ENCODE data around the gene MUSK.
"Not testable (repeated sequence)": the region's sequence is repeated elsewhere in the genome, so short reads cannot be mapped to it uniquely, and the experiment has no call there.

Gene MUSK

GRCh38 chr9:110815361-110815760 is 146.8 kb downstream of the MUSK start:
- H3K79me2 ChIP-seq (ENCODE audit: insufficient read depth, low read length): no peaks in the 10 kb centered on the region
- H3K27me3 ChIP-seq (ENCODE audit: insufficient read depth, low read length): no peaks in the 10 kb centered on the region
- H3F3A ChIP-seq (ENCODE audit: insufficient read depth, low read length): no peaks in the 10 kb centered on the region
- TF ChIP-seq EZH2 (IDR thresholded peaks at IDR 0.05; ENCODE audit: borderline replicate concordance, low read length): no peak
- TF ChIP-seq CTCF (IDR thresholded peaks at IDR 0.05; ENCODE audit: low read length): no peak
- H3K9me2 ChIP-seq (ENCODE audit: low read depth, low read length): no peaks in the 10 kb centered on the region
- no peaks in the 10 kb centered on the region for H3K9me3 ChIP-seq (ENCODE audit: low read length)
- H3K4me1 ChIP-seq (ENCODE audit: insufficient read depth, low read length, severe bottlenecking): no peaks in the 10 kb centered on the region
- H3K4me3 ChIP-seq (ENCODE audit: low read depth, low read length, poor library complexity, severe bottlenecking): no peak overlapping the region
- H3K36me3 ChIP-seq (ENCODE audit: insufficient read depth, low read length): no peaks in the 10 kb centered on the region
- no peak overlapping the region for H2AFZ ChIP-seq (ENCODE audit: low read length)
- H3K27ac ChIP-seq (ENCODE audit: low read depth, low read length, poor library complexity, severe bottlenecking): no peak overlapping the region
- no peak overlapping the region for H3K9ac ChIP-seq (ENCODE audit: low read length)
- no peak overlapping the region for H3K4me2 ChIP-seq (ENCODE audit: low read length)
- H4K20me1 ChIP-seq (ENCODE audit: insufficient read depth, low read length): no peaks in the 10 kb centered on the region

- Histone ChIP-seq H3K36me3 (ENCODE audit: insufficient read depth, low read length) (no peaks in the 10 kb centered on the region), H3K4me2 (ENCODE audit: low read length) (no peak overlapping the region), H3K4me1 (ENCODE audit: insufficient read depth, low read length, severe bottlenecking) (no peaks in the 10 kb centered on the region), H3K9ac (ENCODE audit: low read length) (no peak overlapping the region), H3F3A (ENCODE audit: insufficient read depth, low read length) (no peaks in the 10 kb centered on the region), H3K27me3 (ENCODE audit: insufficient read depth, low read length) (no peaks in the 10 kb centered on the region), H3K9me2 (ENCODE audit: low read depth, low read length) (no peaks in the 10 kb centered on the region), H4K20me1 (ENCODE audit: insufficient read depth, low read length) (no peaks in the 10 kb centered on the region), H3K27ac (ENCODE audit: low read depth, low read length, poor library complexity, severe bottlenecking) (no peak overlapping the region), H3K9me3 (ENCODE audit: low read length) (no peaks in the 10 kb centered on the region), H3K79me2 (ENCODE audit: insufficient read depth, low read length) (no peaks in the 10 kb centered on the region), H2AFZ (ENCODE audit: low read length) (no peak overlapping the region), H3K4me3 (ENCODE audit: low read depth, low read length, poor library complexity, severe bottlenecking) (no peak overlapping the region)
- no peak for TF ChIP-seq EZH2 (IDR thresholded peaks at IDR 0.05; ENCODE audit: borderline replicate concordance, low read length)
- TF ChIP-seq CTCF (IDR thresholded peaks at IDR 0.05; ENCODE audit: low read length): no peak
Measured at GRCh38 chr9:110820381-110820780, 151.8 kb downstream of the MUSK start.

GRCh38 chr9:110821064-110821463 is 152.5 kb downstream of the MUSK start:
- Histone ChIP-seq H3K4me2 (ENCODE audit: low read length) (no peak overlapping the region), H3K9me3 (ENCODE audit: low read length) (no peaks in the 10 kb centered on the region), H2AFZ (ENCODE audit: low read length) (no peak overlapping the region)

GRCh38 chr9:110825129-110825528 is 156.5 kb downstream of the MUSK start:
- H3K79me2 ChIP-seq (ENCODE audit: insufficient read depth, low read length); H3K9me2 ChIP-seq (ENCODE audit: low read depth, low read length); H2AFZ ChIP-seq (ENCODE audit: low read length); H3K27me3 ChIP-seq (ENCODE audit: insufficient read depth, low read length); H3K4me1 ChIP-seq (ENCODE audit: insufficient read depth, low read length, severe bottlenecking); H3K4me2 ChIP-seq (ENCODE audit: low read length); H3K36me3 ChIP-seq (ENCODE audit: insufficient read depth, low read length); H3K4me3 ChIP-seq (ENCODE audit: low read depth, low read length, poor library complexity, severe bottlenecking); H3F3A ChIP-seq (ENCODE audit: insufficient read depth, low read length); H4K20me1 ChIP-seq (ENCODE audit: insufficient read depth, low read length); H3K27ac ChIP-seq (ENCODE audit: low read depth, low read length, poor library complexity, severe bottlenecking); H3K9me3 ChIP-seq (ENCODE audit: low read length); H3K9ac ChIP-seq (ENCODE audit: low read length): not testable (repeated sequence)

More at GRCh38 chr9:110821064-110821463, 152.5 kb downstream of the MUSK start:
- Histone ChIP-seq H4K20me1 (ENCODE audit: insufficient read depth, low read length) (no peaks in the 10 kb centered on the region), H3K9ac (ENCODE audit: low read length) (no peak overlapping the region), H3K36me3 (ENCODE audit: insufficient read depth, low read length) (no peaks in the 10 kb centered on the region), H3K27me3 (ENCODE audit: insufficient read depth, low read length) (no peaks in the 10 kb centered on the region), H3F3A (ENCODE audit: insufficient read depth, low read length) (no peaks in the 10 kb centered on the region), H3K4me1 (ENCODE audit: insufficient read depth, low read length, severe bottlenecking) (no peaks in the 10 kb centered on the region), H3K27ac (ENCODE audit: low read depth, low read length, poor library complexity, severe bottlenecking) (no peak overlapping the region), H3K9me2 (ENCODE audit: low read depth, low read length) (no peaks in the 10 kb centered on the region), H3K4me3 (ENCODE audit: low read depth, low read length, poor library complexity, severe bottlenecking) (no peak overlapping the region), H3K79me2 (ENCODE audit: insufficient read depth, low read length) (no peaks in the 10 kb centered on the region)
- TF ChIP-seq CTCF (IDR thresholded peaks at IDR 0.05; ENCODE audit: low read length) (no peak), EZH2 (IDR thresholded peaks at IDR 0.05; ENCODE audit: borderline replicate concordance, low read length) (no peak)

Measured in OCI-LY1 (cell line).